GM18498 (cell line): ENCODE results near the gene CDC123.
"Not testable (repeated sequence)": the region's sequence is repeated elsewhere in the genome, so short reads cannot be mapped to it uniquely, and the experiment has no call there.

Experiments used
- ATAC-seq: cut with Tn5 transposase; IDR thresholded peaks from one replicate; pipeline ENCODE4 v1.9.1; 2021; ENCODE audit warnings: mild to moderate bottlenecking, moderate library complexity; ENCODE audit not compliant: unreplicated experiment

The CDC123 gene

GRCh38 chr10:12228851-12229250, 32.9 kb downstream of the CDC123 start:
- ATAC-seq, result no peak

DNA sequence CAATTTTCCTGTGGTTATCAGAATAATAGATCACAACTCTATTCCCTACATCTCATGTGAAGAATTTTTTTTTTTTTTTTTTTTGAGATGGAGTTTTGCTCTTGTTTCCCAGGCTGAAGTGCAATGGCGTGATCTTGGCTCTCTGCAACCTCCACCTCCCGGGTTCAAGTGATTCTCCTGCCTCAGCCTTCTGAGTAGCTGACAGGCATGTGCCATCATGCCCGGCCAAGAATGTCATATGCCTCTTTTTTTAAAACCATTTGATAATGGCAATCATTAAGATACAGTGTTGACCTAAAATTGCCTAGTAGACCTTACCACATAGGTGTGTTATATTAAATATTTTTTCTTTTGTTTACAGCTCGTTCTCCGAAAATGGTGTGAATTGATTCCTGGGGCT, 38.7 kb downstream of the CDC123 start:
- not testable (repeated sequence) for ATAC-seq

DNA sequence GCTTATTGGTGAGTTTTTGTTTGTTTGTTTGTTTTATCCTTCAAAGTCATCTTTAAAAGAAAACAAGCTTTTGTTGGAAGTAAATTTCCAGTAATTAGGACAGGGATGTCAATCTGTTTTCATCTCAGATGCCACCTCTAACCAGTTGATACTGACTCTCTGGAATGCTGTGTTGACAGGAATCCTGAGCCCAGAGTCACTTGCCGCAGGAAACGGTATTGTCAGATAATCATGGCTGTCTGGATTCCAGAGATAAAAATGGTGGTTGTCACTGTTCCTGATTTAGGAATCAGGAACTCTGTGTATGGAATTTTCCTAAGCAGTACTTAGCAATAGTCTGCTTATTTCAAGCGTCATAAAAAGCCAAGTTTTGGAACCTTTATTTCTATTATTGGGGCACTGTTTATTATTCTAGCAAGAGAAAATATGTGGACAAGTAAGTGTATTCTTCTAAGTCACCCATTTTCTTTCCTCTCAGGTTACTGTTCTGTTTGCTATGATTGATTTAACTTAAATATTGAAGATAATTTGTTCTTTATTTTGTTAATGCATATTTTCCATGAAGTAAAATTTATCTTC, 39.2 kb downstream of the CDC123 start:
- no peak for ATAC-seq

- no peak for ATAC-seq
Observed at GRCh38 chr10:12235796-12236195, 39.8 kb downstream of the CDC123 start.

- ATAC-seq, result no peak
Observed at GRCh38 chr10:12237265-12238220, 41.6 kb downstream of the CDC123 start.

GRCh38 chr10:12238821-12239220, 42.8 kb downstream of the CDC123 start:
- no peak for ATAC-seq

DNA sequence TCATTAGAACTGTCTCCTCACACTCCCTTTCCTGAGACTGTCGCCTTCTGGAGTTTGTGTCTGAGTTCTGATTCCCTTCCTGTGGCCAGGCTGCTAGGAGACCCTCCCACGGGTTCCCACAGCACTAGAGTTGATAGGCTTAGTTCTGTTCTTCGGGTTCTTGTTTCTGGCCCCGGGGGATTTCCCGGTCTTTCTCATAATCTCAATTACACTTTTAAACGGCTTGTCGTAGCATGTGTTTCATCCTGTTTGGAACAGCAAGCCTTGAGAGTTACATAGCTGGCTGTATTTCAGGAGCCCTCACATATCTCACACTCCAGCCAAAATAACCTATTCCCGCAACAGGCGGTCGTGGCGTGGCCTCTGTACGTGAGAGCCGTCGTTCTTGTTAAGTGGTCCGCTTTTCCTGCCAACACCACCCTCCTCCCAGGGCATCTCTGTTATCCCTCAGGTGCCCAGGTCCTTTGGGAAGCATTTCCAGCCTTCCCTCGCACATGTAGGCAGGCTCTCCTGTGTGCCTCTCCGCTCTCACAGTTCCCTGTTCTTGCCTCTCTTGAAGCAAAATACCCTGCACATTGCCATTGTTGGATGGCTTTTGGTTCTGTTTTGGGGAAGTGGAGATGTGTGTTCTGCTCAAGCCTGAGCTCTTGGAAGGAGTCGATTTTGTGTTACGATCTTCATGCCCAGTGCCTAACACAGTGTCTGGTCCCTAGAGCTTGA, 46.0 kb downstream of the CDC123 start:
- no peak for ATAC-seq

- no peak for ATAC-seq
Observed at GRCh38 chr10:12243864-12244620, 48.1 kb downstream of the CDC123 start.

GRCh38 chr10:12250181-12250580, 54.2 kb downstream of the CDC123 start:
- no peak for ATAC-seq

DNA sequence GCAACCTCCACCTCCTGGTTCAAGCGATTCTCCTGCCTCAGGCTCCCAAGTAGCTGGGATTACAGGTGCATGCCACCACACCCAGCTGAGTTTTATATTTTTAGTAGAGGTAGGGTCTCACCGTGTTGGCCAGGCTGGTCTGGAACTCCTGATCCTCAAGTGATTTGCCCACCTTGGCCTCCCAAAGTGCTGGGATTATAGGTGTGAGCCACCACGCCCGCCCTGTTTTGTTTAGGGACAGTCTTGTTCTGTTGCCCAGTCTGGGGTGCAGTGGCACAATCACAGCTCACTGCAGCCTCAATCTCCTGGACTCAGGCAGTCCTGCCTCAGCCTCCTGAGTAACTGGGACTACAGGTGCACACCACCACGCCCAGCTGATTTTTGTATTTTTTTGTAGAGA, 54.7 kb downstream of the CDC123 start:
- not testable (repeated sequence) for ATAC-seq

GRCh38 chr10:12251581-12251980, 55.6 kb downstream of the CDC123 start:
- ATAC-seq, result no peak

- peak; percentile 85 for ATAC-seq
Observed at GRCh38 chr10:12252882-12253546, 57.0 kb downstream of the CDC123 start.

GRCh38 chr10:12255048-12255447, 59.1 kb downstream of the CDC123 start:
- no peak for ATAC-seq

GRCh38 chr10:12259988-12260387, 64.0 kb downstream of the CDC123 start:
- no peak for ATAC-seq

- no peak for ATAC-seq
Observed at GRCh38 chr10:12262278-12262981, 66.4 kb downstream of the CDC123 start.

DNA sequence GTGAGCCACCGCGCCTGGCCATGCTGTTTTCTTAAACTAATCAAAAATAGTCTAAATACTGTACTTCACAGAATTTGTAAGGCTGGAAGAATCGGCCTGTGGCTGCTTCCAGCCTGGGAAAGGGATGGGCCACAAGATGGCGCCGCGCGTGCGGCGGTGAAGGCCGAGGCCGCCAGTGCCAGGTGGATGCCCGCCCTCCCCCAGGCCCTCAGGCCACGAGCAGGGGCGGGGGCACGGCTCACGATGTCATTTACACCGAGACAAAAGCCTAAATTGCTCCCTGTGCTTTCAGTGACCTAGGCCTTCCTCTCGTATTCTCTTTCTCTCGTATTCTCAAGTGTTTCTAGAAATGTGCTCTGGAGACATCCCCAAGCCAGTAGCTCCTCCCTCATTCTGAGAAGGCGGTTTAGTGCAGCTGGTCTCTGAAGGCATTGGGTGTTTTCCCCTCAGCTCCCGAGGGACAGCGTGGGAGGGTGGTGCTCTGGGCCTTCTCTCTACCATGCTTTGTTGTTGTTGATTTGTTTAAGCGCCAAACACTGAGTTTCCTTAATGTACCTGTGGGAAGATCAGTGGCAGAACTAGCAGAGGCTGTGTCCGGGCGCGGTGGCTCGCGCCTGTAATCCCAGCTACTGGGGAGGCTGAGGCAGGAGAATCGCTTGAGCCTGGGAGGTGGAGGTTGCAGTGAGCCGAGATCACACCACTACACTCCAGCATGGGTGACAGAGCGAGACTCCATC, 68.4 kb downstream of the CDC123 start:
- ATAC-seq, result peak; percentile 91

DNA sequence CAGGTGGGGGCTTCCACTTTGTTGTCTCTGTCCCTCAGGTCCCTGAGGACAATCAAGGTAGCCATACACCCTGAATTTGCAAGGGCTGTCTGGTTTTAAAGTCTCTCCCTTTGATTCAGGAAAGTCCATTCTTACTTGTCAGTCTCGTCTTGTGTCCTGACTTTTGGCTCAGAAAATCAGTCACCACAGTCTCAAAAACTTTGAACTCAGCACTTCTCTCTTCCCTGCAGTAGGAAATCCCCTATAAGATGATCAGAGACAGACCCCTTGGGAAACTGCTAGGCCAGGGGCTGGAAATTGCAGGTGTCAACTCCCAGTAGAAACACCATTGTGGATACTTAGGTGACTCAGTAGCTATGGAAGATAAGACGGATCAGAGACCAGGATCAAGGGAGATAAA, 73.1 kb downstream of the CDC123 start:
- no peak for ATAC-seq

DNA sequence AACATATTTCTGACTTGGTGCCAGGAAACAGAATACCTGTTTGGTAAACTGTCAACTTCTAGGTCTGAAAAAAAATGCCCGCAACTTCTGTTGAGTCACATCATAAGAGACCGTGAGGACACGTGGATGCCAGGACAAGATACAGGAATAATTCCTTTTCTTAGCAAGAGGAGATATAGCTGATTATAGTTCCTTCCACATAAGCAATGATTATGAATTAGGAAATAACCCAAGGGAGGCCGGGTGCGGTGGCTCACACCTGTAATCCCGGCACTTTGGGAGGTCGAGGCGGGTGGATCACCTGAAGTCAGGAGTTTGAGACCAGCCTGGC, 75.2 kb downstream of the CDC123 start:
- ATAC-seq, result no peak

- not testable (repeated sequence) for ATAC-seq
Observed at GRCh38 chr10:12277862-12278261, 81.9 kb downstream of the CDC123 start.
